IPS-18c (cell line): Measurements from ENCODE around the gene POU4F3.
"Not testable (repeated sequence)": the region's sequence is repeated elsewhere in the genome, so short reads cannot be mapped to it uniquely, and the experiment has no call there.

Experiments
- H3K4me3 ChIP-seq: 2 replicates; pipeline ENCODE4 v1.7.0; 2013; ENCODE audit warnings: low read depth, mild to moderate bottlenecking, low read length, moderate library complexity; ENCODE audit not compliant: insufficient read depth
- H3K9me3 ChIP-seq: one replicate; pipeline ENCODE4 v1.6.1; 2013; ENCODE audit warnings: mild to moderate bottlenecking, low read length, moderate library complexity; ENCODE audit not compliant: control insufficient read depth, insufficient read depth

Gene POU4F3

DNA sequence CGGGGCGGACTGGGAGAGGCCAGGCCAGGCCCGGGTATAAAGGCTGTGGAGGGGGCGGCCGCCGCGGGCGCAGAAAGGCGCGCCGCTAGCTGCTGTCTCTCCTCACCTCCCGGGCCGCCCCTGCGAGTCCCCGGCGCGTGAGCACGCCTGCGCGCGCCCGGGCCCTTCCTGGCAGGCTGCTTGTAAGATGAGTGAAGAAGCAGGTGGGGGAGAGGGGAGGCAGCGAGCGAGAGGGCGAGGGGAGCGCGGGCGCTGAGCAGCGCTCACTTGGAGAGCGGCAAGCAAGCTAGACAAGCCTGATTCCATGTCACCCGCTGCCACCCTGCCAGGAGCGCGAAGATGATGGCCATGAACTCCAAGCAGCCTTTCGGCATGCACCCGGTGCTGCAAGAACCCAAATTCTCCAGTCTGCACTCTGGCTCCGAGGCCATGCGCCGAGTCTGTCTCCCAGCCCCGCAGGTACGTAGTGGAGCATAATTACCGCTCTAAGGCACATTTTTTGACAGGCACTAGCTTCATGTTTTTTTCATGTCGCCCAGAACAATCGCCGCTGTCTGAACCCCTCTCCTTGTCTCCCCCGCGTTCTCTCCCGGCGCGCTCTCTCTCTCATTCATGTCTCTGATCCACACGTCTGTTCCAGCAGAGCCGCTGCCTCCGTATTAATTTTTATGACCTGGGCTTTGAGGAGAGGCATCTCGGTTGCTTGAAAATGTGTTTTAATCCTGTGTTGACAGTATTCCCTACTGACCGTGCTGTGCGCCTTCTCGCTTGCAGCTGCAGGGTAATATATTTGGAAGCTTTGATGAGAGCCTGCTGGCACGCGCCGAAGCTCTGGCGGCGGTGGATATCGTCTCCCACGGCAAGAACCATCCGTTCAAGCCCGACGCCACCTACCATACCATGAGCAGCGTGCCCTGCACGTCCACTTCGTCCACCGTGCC lies at the start of gene POU4F3:
Gene POU4F3, plus strand, starts transcription at position 66 of the 941 bp plus-strand sequence. Its CDS starts 274 bp downstream, at position 340.
- peak within 1 kb of the TSS; percentile 49 for H3K4me3 ChIP-seq
- H3K9me3 ChIP-seq: no peaks in the 10 kb centered on the region

- no peaks in the 10 kb centered on the region for H3K9me3 ChIP-seq
- H3K4me3 ChIP-seq: no peak overlapping the region
Observed at GRCh38 chr5:146290318-146290717, 48.3 kb upstream of the POU4F3 start.

- Histone ChIP-seq H3K9me3 (no peaks in the 10 kb centered on the region), H3K4me3 (no peak overlapping the region)
Observed at GRCh38 chr5:146291421-146292074, 47.1 kb upstream of the POU4F3 start.

- Histone ChIP-seq H3K9me3 (no peaks in the 10 kb centered on the region), H3K4me3 (no peak overlapping the region)
Observed at GRCh38 chr5:146296245-146296644, 42.4 kb upstream of the POU4F3 start.

- H3K9me3 ChIP-seq, H3K4me3 ChIP-seq: not testable (repeated sequence)
Observed at GRCh38 chr5:146298920-146299319, 39.7 kb upstream of the POU4F3 start.

GRCh38 chr5:146301626-146302025 lies 37.0 kb upstream of the POU4F3 start:
- no peaks in the 10 kb centered on the region for H3K9me3 ChIP-seq
- no peak overlapping the region for H3K4me3 ChIP-seq

GRCh38 chr5:146302406-146302805 lies 36.2 kb upstream of the POU4F3 start:
- H3K9me3 ChIP-seq: no peaks in the 10 kb centered on the region
- no peak overlapping the region for H3K4me3 ChIP-seq

DNA sequence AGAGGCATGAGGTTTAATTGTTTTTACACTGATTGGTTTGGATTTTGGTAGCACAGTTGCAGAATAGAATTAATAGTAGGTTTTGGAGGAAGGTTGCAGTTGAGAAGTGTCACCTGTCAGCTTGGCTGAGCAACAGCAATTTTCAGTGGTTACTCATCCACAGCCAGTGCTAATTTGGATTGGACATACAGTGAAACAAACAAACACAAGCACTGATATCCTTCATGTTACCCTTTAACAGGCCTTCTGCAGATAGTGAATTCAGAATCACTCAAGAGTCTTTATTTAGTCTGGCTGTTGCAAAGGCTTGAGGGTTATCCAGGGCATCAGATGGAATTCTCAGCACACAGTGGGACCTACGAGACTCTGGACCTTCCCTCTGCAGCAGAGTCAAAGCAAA lies 31.8 kb upstream of the POU4F3 start:
- no peaks in the 10 kb centered on the region for H3K9me3 ChIP-seq
- H3K4me3 ChIP-seq: no peak overlapping the region

DNA sequence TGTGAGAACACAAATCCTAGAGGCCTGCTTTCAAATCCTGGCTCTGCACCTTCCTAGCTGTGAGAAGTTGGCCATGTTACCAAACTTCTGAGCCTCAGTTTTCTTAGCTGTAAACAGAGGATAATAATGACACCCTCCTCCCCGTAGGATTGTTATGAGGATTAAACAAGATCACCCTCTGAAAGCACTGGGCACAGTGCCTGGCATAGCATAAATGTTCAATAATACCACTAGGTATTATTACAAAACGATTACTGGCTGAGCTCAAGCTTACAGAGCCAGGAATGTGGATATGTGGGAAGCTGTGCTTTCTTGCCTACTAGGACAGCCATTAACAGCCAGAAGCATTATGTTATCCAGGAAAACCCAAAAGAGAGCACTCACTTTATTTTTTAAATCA lies 30.8 kb upstream of the POU4F3 start:
- H3K9me3 ChIP-seq: no peaks in the 10 kb centered on the region
- H3K4me3 ChIP-seq: no peak overlapping the region

- H3K9me3 ChIP-seq: no peaks in the 10 kb centered on the region
- H3K4me3 ChIP-seq: no peak overlapping the region
Observed at GRCh38 chr5:146310540-146310939, 28.1 kb upstream of the POU4F3 start.

GRCh38 chr5:146311278-146311677 lies 27.4 kb upstream of the POU4F3 start:
- H3K9me3 ChIP-seq: no peaks in the 10 kb centered on the region
- no peak overlapping the region for H3K4me3 ChIP-seq

DNA sequence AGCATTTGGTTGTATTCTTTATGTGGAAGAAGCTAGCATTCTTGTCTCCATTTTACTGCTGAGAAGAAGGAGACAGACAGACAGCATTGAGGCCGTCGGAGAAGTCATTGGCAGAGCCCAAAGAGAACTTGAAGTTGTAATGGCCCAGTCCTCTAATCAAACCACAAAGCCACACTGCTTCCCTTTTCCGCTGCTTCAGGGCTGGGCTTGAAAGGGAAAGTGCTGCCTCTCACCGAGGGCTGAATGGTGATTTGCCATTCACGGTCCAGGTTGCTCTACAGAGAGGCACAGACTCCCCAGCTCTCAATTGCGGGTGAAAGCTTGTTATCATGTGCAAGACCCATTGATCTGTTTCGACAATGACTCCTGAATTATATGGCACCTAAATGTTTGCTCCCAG lies 25.6 kb upstream of the POU4F3 start:
- Histone ChIP-seq H3K4me3 (no peak overlapping the region), H3K9me3 (no peaks in the 10 kb centered on the region)

GRCh38 chr5:146321571-146321970 lies 17.1 kb upstream of the POU4F3 start:
- H3K9me3 ChIP-seq: no peaks in the 10 kb centered on the region
- no peak overlapping the region for H3K4me3 ChIP-seq

- no peak overlapping the region for H3K4me3 ChIP-seq
Observed at GRCh38 chr5:146327257-146327870, 11.3 kb upstream of the POU4F3 start.

GRCh38 chr5:146327989-146328388 lies 10.7 kb upstream of the POU4F3 start:
- H3K9me3 ChIP-seq: no peaks in the 10 kb centered on the region
- H3K4me3 ChIP-seq: no peak overlapping the region

More at GRCh38 chr5:146327257-146327870, 11.3 kb upstream of the POU4F3 start:
- no peaks in the 10 kb centered on the region for H3K9me3 ChIP-seq

DNA sequence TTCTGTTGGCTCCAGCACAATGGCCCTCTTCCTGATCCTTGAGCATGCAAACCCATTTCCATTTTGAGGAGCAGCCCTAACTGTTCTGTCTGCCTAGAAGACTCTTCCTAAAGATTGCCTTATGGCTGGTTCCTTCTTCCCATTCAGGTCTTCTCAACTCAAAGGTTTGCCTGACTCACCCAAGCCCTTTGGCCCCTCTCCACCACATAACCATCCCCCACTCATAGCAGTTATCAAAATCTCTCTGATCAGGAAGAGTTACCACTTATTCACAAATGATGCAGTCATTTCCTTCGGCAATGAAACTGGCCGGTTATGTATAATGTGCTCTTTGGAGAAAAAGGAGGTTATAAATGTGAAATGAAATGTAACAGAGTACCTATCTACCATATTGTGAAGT lies 8.9 kb upstream of the POU4F3 start:
- H3K9me3 ChIP-seq: no peaks in the 10 kb centered on the region
- no peak overlapping the region for H3K4me3 ChIP-seq

DNA sequence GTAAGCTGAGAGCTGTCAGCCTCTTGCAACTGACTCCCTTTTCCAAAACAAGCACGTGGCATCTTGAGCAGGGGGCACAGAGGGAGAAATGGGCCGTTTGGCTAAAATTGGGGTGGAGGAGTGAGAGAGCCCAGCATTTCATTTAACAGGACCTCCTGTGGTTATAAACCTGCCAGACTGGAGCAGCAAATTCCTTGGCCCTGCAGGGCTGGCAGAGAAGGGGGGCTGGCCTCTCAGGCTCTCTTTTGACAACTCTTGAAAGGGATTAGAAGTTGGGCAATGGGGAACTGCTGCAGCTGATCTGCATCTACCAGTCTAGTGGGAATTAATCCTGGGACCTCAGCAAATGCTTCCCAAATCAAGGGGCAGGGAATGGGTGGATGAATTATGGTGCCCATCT lies 7.2 kb upstream of the POU4F3 start:
- Histone ChIP-seq H3K4me3 (no peak overlapping the region), H3K9me3 (no peaks in the 10 kb centered on the region)

- Histone ChIP-seq H3K9me3 (no peaks in the 10 kb centered on the region), H3K4me3 (no peak overlapping the region)
Observed at GRCh38 chr5:146334074-146334533, 4.5 kb upstream of the POU4F3 start.
